ENCODE data around the gene CATSPERD. TPM values are rescaled to one million over a fixed set of nuclear protein-coding genes. Genes with fewer than 3 reads are reported as not detected.
A peak's percentile ranks its signal among the peaks of the same experiment; 100 is the strongest.

The CATSPERD gene
- total RNA-seq, 1 donor from 2014 or later = not detected

- H3K4me1 Mint-ChIP-seq = peaks cover 37% of the 10 kb centered on the region
- H3K27ac ChIP-seq = no peak overlapping the region
- no peak overlapping the region for H2AFZ ChIP-seq (replicated peaks)
- no peaks in the 10 kb centered on the region for H3K27me3 ChIP-seq
- H3K4me1 ChIP-seq = peaks cover 3% of the 10 kb centered on the region
- no peaks in the 10 kb centered on the region for H3K79me2 ChIP-seq (ENCODE audit: low read depth)
- H3K4me3 Mint-ChIP-seq = no peak overlapping the region
- H3K27me3 Mint-ChIP-seq (ENCODE audit: insufficient read depth, low read depth) = peaks cover 3% of the 10 kb centered on the region
- H3F3A ChIP-seq (ENCODE audit: low read depth) = peaks cover 13% of the 10 kb centered on the region
- no peaks in the 10 kb centered on the region for H3K36me3 Mint-ChIP-seq
- no peak overlapping the region for H3K4me3 ChIP-seq
- no peak overlapping the region for H3K4me2 ChIP-seq
- H3K27ac Mint-ChIP-seq = no peak overlapping the region
- no peaks in the 10 kb centered on the region for H3K9me3 ChIP-seq (ENCODE audit: low read depth)
- peaks cover 5% of the 10 kb centered on the region for H4K20me1 ChIP-seq (ENCODE audit: low read depth)
- no peaks in the 10 kb centered on the region for H3K36me3 ChIP-seq
- no peak for TF ChIP-seq EZH2phosphoT487 (IDR thresholded peaks at IDR 0.05)
- TF ChIP-seq CTCF (IDR thresholded peaks at IDR 0.05) = no peak
- no peak for TF ChIP-seq EZH2 (IDR thresholded peaks at IDR 0.05)
- DNase-seq (ENCODE audit: low spot score) = no peak
- H3K9ac ChIP-seq = no peak overlapping the region
- H3K9me3 Mint-ChIP-seq = no peaks in the 10 kb centered on the region
Observed at GRCh38 chr19:5683177-5683886, 37.1 kb upstream of the CATSPERD start.

- H3K4me1 ChIP-seq = peaks cover 3% of the 10 kb centered on the region
- H3K4me3 ChIP-seq = no peak overlapping the region
- peaks cover 5% of the 10 kb centered on the region for H4K20me1 ChIP-seq (ENCODE audit: low read depth)
- Mint-ChIP-seq H3K36me3 (no peaks in the 10 kb centered on the region), H3K27me3 (ENCODE audit: insufficient read depth, low read depth) (peaks cover 6% of the 10 kb centered on the region), H3K4me1 (peaks cover 33% of the 10 kb centered on the region), H3K9me3 (no peaks in the 10 kb centered on the region), H3K27ac (no peak overlapping the region), H3K4me3 (no peak overlapping the region)
- no peak overlapping the region for H3K4me2 ChIP-seq
- peaks cover 19% of the 10 kb centered on the region for H3F3A ChIP-seq (ENCODE audit: low read depth)
- no peak overlapping the region for H3K9ac ChIP-seq
- H3K27ac ChIP-seq = no peak overlapping the region
- no peak for DNase-seq (ENCODE audit: low spot score)
- no peak for TF ChIP-seq EZH2 (IDR thresholded peaks at IDR 0.05)
- no peak for TF ChIP-seq EZH2phosphoT487 (IDR thresholded peaks at IDR 0.05)
- no peak for TF ChIP-seq CTCF (IDR thresholded peaks at IDR 0.05)
- no peaks in the 10 kb centered on the region for H3K27me3 ChIP-seq
- H3K79me2 ChIP-seq (ENCODE audit: low read depth) = no peaks in the 10 kb centered on the region
- H2AFZ ChIP-seq (replicated peaks) = no peak overlapping the region
- no peaks in the 10 kb centered on the region for H3K36me3 ChIP-seq
- no peaks in the 10 kb centered on the region for H3K9me3 ChIP-seq (ENCODE audit: low read depth)
Observed at GRCh38 chr19:5684694-5685430, 35.6 kb upstream of the CATSPERD start.

GRCh38 chr19:5686326-5686646 lies 34.2 kb upstream of the CATSPERD start:
- Histone ChIP-seq H3K27ac (no peak overlapping the region), H3K4me1 (peaks cover 3% of the 10 kb centered on the region), H3F3A (ENCODE audit: low read depth) (peaks cover 31% of the 10 kb centered on the region), H3K27me3 (no peaks in the 10 kb centered on the region), H3K4me2 (peak overlapping the region; percentile 66), H3K36me3 (no peaks in the 10 kb centered on the region), H2AFZ (replicated peaks) (no peak overlapping the region), H3K9ac (no peak overlapping the region), H3K4me3 (peak overlapping the region; percentile 58), H4K20me1 (ENCODE audit: low read depth) (peaks cover 17% of the 10 kb centered on the region), H3K79me2 (ENCODE audit: low read depth) (peaks cover 12% of the 10 kb centered on the region), H3K9me3 (ENCODE audit: low read depth) (no peaks in the 10 kb centered on the region)
- Mint-ChIP-seq H3K4me3 (peak overlapping the region; percentile 84), H3K36me3 (no peaks in the 10 kb centered on the region), H3K4me1 (peaks cover 32% of the 10 kb centered on the region), H3K27me3 (ENCODE audit: insufficient read depth, low read depth) (peaks cover 13% of the 10 kb centered on the region), H3K27ac (no peak overlapping the region), H3K9me3 (no peaks in the 10 kb centered on the region)
- DNase-seq (ENCODE audit: low spot score) = no peak
- TF ChIP-seq EZH2phosphoT487 (IDR thresholded peaks at IDR 0.05) = no peak
- no peak for TF ChIP-seq EZH2 (IDR thresholded peaks at IDR 0.05)
- no peak for TF ChIP-seq CTCF (IDR thresholded peaks at IDR 0.05)
